CD4-positive, alpha-beta T cell treated with Interleukin-17A for 4 hours (primary cell): Measurements from ENCODE around the gene CELF6.
"Not testable (repeated sequence)": the region's sequence is repeated elsewhere in the genome, so short reads cannot be mapped to it uniquely, and the experiment has no call there.

Experiments
- DNase-seq: peaks from one replicate; pipeline ENCODE4 v3.0.0-alpha.2; 2020; ENCODE audit warnings: mixed read lengths

The CELF6 gene

DNA sequence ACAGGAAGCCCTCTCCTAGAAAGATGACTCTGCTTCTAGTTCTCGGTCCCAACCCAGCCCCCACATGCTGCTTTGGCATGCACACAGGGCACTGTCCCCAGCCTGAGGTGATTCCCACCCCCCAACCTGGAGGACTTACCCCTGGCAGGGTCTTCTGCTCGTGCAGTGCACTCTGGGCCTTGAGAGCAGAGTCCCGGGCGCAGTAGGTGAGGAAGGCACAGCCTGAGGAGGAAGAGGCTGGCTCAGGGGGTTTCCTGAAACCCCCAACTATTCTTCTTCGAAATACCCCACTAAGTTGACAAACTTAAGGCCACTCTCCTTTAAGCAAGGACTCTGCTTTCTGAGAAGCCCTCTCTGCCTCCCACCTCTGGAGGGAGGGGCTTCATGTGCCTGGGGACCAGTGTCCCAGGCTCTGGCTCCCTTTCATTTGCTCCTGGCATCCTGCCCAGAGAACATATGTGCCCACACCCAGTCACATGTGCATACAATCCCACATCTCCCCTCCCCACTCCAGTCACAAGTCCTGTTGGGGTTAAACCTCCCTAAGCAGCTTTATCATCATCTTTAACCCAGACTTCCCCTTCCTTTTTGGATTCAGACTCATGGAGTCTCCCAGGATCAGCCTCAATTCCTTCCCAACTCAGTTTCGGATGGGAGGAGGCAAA lies 4.1 kb downstream of the CELF6 start:
- no peak for DNase-seq

DNA sequence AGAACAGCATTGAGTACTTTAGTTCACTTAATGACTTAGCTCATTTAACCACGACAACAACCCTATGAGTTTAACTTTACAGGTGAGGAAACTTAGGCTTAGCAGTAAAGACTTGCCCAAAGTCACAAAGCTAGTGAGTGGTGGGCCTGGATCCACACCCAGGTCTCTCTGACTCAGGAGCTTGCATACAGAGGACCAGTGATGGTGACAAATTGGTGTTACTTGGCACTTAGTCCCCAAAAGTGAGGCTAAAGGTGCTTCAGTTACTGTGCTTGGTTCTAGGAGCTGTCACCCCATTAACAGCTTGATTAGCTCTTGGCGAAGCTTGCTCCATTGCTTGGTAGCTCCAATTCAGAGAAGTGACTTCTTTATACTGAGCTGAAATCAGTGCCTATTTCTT lies 6.1 kb downstream of the CELF6 start:
- DNase-seq = no peak

DNA sequence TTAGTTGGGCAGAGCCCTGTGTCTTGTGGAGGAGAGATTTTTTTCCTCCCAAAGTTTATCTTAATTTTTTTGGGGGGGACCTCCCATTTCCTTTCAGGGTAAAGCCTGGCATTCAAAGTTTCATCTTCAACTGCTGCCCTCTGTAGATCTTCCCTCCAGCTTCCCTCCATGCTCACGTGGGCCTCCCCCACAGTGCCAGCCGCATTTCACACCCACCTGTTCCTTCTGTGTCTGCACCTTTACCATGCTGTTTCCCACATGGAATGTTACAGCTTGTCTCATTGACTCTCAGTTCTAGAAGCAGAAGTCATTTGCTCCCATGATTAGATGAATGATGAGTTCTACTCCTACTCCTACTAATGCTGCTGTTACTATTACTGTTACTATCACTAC lies 6.5 kb downstream of the CELF6 start:
- DNase-seq = no peak

- DNase-seq = peak; percentile 64
Measured at GRCh38 chr15:72312605-72313447, 7.1 kb downstream of the CELF6 start.

GRCh38 chr15:72307026-72307425 lies 12.9 kb downstream of the CELF6 start:
- DNase-seq = no peak

- peak; percentile 57 for DNase-seq
Measured at GRCh38 chr15:72306211-72306785, 13.7 kb downstream of the CELF6 start.

- no peak for DNase-seq
Measured at GRCh38 chr15:72304596-72304995, 15.4 kb downstream of the CELF6 start.

- no peak for DNase-seq
Measured at GRCh38 chr15:72302955-72303354, 17.0 kb downstream of the CELF6 start.

DNA sequence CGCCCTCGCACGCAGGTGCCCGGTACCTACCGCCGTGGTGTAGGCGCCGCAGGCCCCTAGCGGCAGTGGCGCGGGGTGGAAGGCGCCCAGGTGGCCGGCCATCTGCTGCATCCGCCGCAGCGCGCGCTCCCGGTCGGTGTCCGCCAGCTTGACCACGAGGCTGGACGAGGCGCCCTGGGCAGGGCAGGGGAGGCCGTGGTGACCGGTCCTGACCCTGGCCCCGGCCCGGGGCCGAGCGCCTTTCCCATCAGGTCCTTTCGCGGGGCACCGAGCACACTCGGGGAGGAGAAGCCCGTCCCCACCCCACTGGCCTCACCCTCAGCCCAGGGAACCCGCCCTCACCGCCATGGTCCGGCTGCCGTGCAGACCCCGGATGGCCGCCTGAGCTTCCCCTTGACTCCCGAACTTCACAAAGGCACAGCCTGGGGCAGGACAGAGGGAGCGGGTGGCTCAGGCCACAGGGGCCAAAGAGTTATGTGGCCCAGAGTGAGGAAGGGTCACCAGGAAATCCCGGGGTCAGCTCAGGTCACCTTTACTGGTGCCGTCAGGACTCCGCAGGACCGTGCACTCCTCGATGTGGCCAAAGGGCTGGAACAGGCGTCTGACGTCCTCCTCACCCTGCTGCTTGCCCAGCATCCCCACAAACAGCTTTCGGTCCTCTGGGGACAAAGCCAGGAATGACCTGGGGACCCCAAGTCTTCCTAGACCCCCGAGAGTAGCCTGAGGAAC lies 30.2 kb downstream of the CELF6 start:
- no peak for DNase-seq

DNA sequence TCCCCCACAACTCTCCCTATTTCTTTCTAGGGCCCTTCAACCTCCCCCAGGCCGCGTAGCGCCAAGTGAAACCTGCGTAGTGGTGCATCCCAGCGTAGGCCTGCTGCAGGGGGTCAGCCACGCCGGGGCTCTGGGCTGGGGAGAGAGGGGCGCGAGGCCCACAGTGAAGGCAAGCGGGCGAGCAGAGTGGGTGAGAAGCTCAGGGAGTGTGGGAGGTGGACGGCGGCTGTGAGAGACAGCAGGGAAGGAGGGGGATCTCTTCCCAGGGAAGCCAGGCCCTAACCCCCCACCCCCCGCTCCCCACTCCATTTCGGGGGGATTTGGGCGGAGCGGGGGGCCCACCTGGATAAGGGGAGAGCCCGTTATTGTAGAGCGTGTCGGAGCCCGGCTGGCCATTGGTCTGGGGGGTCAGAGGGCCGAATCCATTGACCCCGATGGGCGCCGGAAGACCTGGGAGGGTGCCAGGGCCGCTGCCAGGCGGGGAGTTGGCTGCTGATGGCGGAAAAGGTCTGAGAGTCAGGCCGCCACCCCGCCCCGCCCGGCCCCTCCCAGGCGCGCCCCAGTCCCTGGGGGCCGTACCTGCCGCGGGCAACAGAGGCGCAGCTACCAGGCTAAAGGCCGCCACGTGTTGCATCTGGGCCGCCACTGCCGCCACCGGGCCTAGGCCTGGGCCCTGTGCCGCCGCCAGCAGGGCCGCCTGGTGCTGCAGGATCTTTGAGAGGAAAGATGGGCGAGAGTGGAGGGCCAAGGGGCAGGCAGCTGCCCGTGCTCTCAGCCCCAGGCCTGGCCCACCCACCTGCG lies 31.0 kb downstream of the CELF6 start:
- DNase-seq = no peak

- DNase-seq = peak; percentile 76
Measured at GRCh38 chr15:72285927-72286516, 33.9 kb downstream of the CELF6 start.

GRCh38 chr15:72285402-72285801 lies 34.6 kb downstream of the CELF6 start:
- no peak for DNase-seq

GRCh38 chr15:72284781-72285180 lies 35.2 kb downstream of the CELF6 start:
- no peak for DNase-seq

GRCh38 chr15:72281713-72282112 lies 38.2 kb downstream of the CELF6 start:
- DNase-seq = no peak

DNA sequence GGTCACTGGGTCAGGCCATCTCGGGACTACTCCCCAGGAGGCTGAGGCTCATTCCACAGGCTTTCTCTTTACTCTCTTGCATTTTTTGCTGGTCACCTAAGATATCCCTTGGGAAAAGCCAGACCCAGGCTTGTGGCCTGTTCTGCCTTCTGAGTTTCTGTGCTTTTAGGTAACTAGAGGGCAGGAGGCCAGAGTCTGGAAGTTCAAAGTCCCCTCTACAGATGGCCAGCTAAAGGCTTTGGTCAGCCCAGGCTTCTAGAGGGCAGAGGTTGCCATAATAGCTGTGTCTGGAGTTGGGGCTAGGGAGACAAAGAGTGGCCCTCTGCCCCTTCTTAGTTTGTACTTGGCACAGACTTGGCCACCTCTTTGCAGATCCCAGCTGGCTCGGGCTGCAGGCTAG lies 39.2 kb downstream of the CELF6 start:
- DNase-seq = no peak

GRCh38 chr15:72278737-72279136 lies 41.2 kb downstream of the CELF6 start:
- no peak for DNase-seq

DNA sequence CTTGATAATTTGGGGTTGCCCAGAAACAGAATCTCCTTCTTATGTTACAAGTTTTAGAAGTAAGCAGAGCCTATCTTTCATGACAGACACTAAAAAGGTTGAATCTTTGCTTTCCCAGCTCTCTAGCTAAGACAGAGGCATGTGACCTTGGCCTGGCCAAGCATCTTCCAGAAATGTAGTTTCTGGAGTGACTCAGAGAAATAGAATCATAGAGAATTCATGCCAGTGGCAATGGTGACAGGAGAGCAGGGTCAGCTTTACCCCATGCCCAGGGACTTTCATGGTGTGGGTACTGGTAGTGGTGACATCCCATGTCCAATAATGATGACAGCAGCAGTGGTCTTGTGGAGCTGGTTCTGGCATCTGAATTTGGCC lies 43.6 kb downstream of the CELF6 start:
- DNase-seq = no peak

GRCh38 chr15:72275635-72276325 lies 44.2 kb downstream of the CELF6 start:
- not testable (repeated sequence) for DNase-seq

GRCh38 chr15:72272997-72273352 lies 47.0 kb downstream of the CELF6 start:
- no peak for DNase-seq

DNA sequence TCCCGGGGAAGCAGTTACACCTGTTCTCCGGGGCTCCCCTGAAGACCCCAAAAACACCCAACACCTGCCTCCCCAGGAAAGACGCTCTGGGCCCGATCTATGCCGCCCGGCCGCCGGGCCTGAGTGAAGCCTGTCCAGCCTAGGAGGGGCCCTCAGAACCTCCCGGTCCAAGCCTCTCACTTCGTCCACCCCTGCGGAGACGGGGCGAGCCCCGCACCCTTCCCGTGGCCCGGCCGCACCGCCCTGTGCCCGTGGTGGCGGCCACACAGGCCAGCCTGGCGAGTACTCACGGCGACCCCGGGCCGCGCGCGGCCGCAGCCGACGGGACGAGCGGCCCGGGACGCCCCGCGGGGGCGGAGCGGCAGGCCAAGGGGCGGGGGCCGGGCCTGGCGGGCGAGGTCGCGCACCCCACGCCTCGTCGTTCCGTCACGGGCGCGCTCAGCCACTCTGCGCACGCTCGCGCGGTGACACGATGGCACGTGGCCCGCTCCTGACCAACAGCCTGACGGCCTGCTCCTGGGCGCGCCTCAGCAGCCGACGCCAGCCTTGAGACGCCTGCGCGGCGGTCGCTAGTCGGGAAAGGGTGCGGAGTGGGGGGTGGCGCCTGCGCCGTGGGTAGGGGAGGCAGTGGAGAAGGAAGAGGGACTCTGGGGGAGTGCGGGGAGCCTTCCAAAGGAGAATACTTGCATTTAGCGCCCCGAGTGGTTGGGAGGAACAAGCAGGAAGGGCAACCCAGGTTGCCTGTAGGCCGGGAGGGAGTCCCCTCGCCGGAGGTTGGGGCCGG lies 47.6 kb downstream of the CELF6 start, which contains the start of gene PARP6:
PARP6 (minus strand) TSS at position 342 of the 784 bp plus-strand sequence. CDS start 5,077 bp downstream, outside the sequence.
- peak; percentile 99 for DNase-seq

DNA sequence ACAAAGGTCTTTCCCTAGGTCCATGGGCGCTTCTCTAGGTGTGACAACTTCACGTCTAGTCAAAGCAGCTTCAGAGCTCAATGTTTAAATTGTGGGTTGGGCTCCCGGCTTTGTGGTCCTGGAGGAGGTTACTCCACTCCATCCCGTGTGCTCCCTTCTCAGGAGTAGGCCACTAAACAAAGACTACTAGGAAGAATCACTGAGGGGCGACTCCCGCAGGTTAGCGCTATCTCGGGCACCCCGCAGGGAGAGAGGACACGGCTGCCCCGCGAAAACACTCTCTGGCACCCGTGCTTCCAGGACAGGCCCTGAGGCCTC lies 48.1 kb downstream of the CELF6 start:
- peak; percentile 25 for DNase-seq
